SU-DHL-6 (cell line): Measurements from ENCODE around the gene CHRM1.

Experiments
- EZH2phosphoT487 ChIP-seq: fragments of 200-600 bp; sonication (generic), shearing (Covaris generic); conservative IDR thresholded peaks from 2 replicates; pipeline ENCODE4 v1.6.1; 2018; ENCODE audit warnings: mild to moderate bottlenecking, antibody characterized with exemption, low read length, moderate library complexity, mixed read lengths
- TF ChIP-seq, protein P1 (sequence below): fragments of 200-600 bp; sonication (generic); IDR thresholded peaks from one replicate; pipeline ENCODE4 v1.5.1; 2017; ENCODE audit warnings: antibody characterized with exemption, mild to moderate bottlenecking, low read length, moderate library complexity; ENCODE audit not compliant: insufficient read depth, poor library complexity, severe bottlenecking

- TF ChIP-seq, protein P1, sequence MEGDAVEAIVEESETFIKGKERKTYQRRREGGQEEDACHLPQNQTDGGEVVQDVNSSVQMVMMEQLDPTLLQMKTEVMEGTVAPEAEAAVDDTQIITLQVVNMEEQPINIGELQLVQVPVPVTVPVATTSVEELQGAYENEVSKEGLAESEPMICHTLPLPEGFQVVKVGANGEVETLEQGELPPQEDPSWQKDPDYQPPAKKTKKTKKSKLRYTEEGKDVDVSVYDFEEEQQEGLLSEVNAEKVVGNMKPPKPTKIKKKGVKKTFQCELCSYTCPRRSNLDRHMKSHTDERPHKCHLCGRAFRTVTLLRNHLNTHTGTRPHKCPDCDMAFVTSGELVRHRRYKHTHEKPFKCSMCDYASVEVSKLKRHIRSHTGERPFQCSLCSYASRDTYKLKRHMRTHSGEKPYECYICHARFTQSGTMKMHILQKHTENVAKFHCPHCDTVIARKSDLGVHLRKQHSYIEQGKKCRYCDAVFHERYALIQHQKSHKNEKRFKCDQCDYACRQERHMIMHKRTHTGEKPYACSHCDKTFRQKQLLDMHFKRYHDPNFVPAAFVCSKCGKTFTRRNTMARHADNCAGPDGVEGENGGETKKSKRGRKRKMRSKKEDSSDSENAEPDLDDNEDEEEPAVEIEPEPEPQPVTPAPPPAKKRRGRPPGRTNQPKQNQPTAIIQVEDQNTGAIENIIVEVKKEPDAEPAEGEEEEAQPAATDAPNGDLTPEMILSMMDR: peak; percentile 62
- TF ChIP-seq EZH2phosphoT487: no peak
These were observed 1.7 kb upstream of the CHRM1 start for GRCh38 chr11:62922653-62923431.
